Dendritic cell treated with granulocyte-macrophage colony-stimulating factor and Interleukin-4, amounts not matched to agents 40 ng/mL and 50 ng/mL, for 4 days (primary cell): Measurements from ENCODE around the gene MYBPC1.
"Not testable (repeated sequence)": the region's sequence is repeated elsewhere in the genome, so short reads cannot be mapped to it uniquely, and the experiment has no call there.

Experiments used
- H3K27ac Mint-ChIP-seq: one replicate; pipeline ENCODE4 v1.8.0; 2022; ENCODE audit warnings: mild to moderate bottlenecking, mixed read lengths
- H3K27me3 Mint-ChIP-seq: one replicate; pipeline ENCODE4 v1.8.0; 2022; ENCODE audit warnings: mild to moderate bottlenecking, mixed read lengths
- H3K36me3 Mint-ChIP-seq: one replicate; pipeline ENCODE4 v1.8.0; 2022; ENCODE audit warnings: low read depth, mixed read lengths
- H3K4me1 Mint-ChIP-seq: one replicate; pipeline ENCODE4 v1.8.0; 2022; ENCODE audit warnings: low read depth, mixed read lengths
- H3K4me3 Mint-ChIP-seq: one replicate; pipeline ENCODE4 v1.8.0; 2022; ENCODE audit warnings: mild to moderate bottlenecking, moderate library complexity, mixed read lengths
- H3K9me3 Mint-ChIP-seq: one replicate; pipeline ENCODE4 v1.8.0; 2022; ENCODE audit warnings: mixed read lengths
- intact Hi-C: fragments of 100-400 bp; cut with micrococcal nuclease; formaldehyde crosslinking; loops from one replicate; pipeline ENCODE4 v1.15.0; 2022

MYBPC1 gene

DNA sequence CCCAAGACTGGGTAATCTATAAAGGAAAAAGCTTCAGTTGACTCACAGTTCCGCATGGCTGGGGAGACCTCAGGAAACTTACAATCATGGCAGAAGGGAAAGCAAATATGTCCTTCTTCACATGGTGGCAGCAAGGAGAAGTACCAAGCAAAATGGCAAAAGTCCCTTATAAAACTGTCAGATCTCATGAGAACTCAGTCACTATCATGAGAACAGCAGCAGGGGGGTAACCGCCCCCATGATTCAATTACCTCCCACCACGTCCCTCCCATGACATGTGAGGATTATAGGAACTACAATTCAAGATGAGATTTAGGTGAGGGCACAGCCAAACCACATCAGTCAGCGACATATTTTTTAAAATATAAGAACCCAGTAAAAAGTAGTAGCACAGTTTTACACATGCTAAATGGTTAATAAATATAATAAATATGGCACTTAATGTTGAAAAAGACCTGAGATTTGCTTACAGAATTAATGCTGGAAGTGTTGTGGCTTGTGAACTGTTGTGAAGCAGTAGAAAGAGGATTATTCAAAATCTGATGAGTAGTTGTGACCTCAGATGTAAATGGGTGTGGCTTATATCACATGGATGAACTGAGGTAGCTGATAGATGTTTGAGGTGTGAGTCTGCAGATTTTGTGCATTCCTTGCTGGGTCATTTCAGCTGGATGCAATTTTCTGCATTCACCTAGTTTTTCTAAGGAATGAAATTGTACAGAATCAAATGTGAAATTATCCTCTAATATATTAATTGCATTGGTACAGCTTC, 55.8 kb downstream of the MYBPC1 start:
- Mint-ChIP-seq H3K4me1 (peaks cover 10% of the 10 kb centered on the region), H3K27ac (no peak overlapping the region), H3K4me3 (no peak overlapping the region), H3K36me3 (no peaks in the 10 kb centered on the region), H3K27me3 (no peaks in the 10 kb centered on the region), H3K9me3 (no peaks in the 10 kb centered on the region)
- intact Hi-C loops, result no loop called here

DNA sequence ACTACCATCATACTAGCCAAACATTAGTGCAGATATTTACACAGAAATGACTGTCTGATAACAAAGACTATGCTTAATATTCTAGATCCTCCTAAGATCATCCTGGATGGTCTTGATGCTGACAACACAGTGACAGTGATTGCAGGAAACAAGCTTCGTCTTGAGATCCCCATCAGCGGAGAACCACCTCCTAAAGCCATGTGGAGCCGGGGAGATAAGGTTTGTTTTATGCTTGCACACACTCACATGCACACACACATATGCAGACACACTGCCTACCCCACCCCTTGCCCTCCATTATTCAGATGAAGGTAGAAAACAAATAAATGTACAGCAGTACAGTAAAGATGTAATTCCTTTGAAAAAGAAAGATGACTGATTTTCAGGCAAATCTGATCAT, 58.3 kb downstream of the MYBPC1 start:
- Mint-ChIP-seq H3K9me3 (no peaks in the 10 kb centered on the region), H3K27me3 (no peaks in the 10 kb centered on the region), H3K27ac (no peak overlapping the region), H3K4me1 (peaks cover 6% of the 10 kb centered on the region), H3K36me3 (no peaks in the 10 kb centered on the region), H3K4me3 (no peak overlapping the region)
- intact Hi-C loops, result no loop called here

DNA sequence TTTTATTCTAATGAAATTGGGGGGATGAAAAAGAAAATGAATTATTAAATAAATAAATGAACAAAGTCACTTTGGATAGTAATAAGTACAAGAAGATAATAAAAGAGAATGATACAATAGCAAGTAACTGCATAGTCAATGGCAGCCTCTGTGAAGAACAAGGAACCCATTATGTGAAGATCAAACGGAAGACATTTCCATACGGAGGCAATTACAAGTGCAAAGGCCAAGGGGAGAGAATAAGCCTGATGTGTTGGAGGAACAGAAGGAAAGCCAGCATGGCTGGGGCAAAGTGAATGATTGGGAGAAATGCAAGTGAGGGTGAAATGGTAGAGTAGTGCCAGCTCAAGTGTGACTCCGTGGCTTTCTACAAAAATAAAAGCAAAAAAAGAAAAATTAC, 58.7 kb downstream of the MYBPC1 start:
- peaks cover 5% of the 10 kb centered on the region for H3K4me1 Mint-ChIP-seq
- H3K9me3 Mint-ChIP-seq, result no peaks in the 10 kb centered on the region
- no peak overlapping the region for H3K4me3 Mint-ChIP-seq
- no peaks in the 10 kb centered on the region for H3K36me3 Mint-ChIP-seq
- intact Hi-C loops, result no loop called here
- no peaks in the 10 kb centered on the region for H3K27me3 Mint-ChIP-seq
- no peak overlapping the region for H3K27ac Mint-ChIP-seq

DNA sequence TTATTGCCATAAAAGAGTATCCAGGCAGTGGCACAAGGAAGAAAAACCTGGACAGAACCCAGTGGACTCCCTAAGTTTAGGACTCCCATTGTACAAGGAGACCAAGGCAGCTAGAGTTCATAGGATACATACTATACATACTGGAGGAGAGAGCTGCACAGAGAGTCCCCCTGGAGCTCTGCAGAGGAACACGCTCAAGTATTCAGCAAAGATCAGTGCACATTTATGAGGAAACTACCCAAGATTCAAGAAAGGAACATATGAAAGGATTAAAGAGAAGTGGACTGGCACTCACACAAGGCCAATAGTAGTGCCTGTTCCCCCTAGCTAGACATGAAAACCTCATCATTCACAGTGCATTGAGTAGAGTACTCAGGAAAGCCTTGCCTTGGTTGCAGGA, 59.7 kb downstream of the MYBPC1 start:
- no peaks in the 10 kb centered on the region for H3K27me3 Mint-ChIP-seq
- H3K36me3 Mint-ChIP-seq, result no peaks in the 10 kb centered on the region
- no peaks in the 10 kb centered on the region for H3K9me3 Mint-ChIP-seq
- no peak overlapping the region for H3K27ac Mint-ChIP-seq
- no peak overlapping the region for H3K4me3 Mint-ChIP-seq
- intact Hi-C loops, result no loop called here
- peaks cover 5% of the 10 kb centered on the region for H3K4me1 Mint-ChIP-seq

DNA sequence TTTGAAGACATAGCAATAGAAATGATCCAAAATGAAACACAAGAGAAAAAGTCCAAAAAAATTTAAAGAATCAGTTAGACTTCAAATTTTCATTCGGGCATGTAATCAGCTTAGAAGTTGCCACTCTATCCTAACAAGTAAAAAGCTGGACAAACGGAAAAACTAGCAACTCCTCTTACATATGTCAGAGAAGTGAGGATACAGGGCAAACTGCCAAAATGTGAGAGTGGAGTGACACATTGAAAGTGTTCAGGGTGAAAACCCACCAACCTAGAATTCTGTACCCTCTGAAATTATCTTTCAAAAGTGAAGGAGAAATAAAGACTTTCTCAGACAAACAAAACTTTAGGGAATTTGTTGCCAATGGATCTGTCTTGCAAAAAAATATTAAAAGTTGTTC, 60.6 kb downstream of the MYBPC1 start:
- no peaks in the 10 kb centered on the region for H3K36me3 Mint-ChIP-seq
- no peak overlapping the region for H3K27ac Mint-ChIP-seq
- intact Hi-C loops, result no loop called here
- no peaks in the 10 kb centered on the region for H3K9me3 Mint-ChIP-seq
- H3K4me3 Mint-ChIP-seq, result no peak overlapping the region
- H3K27me3 Mint-ChIP-seq, result no peaks in the 10 kb centered on the region
- H3K4me1 Mint-ChIP-seq, result peaks cover 5% of the 10 kb centered on the region

DNA sequence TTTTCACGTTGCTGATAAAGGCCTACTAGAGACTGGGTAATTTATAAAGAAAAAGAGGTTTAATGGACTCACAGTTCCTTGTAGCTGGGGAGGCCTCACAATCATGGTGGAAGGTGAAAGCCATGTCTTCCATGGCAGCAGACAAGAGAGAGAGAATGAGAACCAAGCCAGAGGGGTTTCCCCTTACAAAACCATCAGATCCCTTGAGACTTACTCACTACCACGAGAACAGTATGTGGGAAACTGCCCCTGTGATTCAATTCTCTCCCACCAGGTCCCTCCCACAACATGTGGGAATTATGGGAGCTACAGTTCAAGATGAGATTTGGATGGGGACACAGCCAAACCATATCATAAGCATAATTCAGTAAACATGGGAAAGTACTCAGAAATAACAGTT, 65.9 kb downstream of the MYBPC1 start:
- H3K27ac Mint-ChIP-seq, H3K4me1 Mint-ChIP-seq, intact Hi-C loops, H3K27me3 Mint-ChIP-seq, H3K36me3 Mint-ChIP-seq, H3K4me3 Mint-ChIP-seq, H3K9me3 Mint-ChIP-seq: not testable (repeated sequence)

DNA sequence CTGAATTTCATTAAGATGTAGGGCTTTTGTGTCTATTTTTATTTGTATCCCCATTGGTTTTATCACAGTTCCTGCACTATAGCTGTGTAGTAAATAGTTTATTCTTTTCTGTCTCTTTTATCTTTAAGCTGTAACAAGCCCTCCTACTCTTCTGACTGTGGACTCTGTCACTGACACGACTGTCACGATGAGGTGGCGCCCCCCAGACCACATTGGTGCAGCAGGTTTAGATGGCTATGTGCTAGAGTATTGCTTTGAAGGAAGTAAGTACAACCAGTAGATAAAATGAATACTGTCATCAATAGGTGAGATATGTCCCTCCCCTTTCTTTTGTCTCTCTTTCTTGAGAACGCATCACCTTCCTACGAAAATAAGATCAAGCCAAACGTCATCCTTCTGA, 68.5 kb downstream of the MYBPC1 start:
- H3K9me3 Mint-ChIP-seq, result no peaks in the 10 kb centered on the region
- intact Hi-C loops, result no loop called here

DNA sequence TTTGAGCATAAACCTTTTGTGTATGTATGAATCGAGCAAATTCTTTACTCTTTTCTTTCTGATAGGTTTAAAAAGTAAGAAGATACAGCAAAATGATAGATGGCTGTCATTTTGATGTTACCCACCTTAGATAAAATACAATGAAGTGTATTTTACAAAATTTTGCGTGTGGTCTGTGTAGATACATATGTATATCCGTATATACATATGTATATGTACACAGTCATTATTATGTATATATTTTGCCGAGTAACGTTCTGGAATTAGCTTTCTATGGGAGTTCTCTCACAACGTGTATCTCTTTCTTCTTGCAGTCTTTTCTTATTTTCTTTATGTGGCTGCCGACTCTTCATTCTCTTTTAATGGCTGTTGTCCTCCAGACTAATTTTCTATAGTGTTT, 70.2 kb downstream of the MYBPC1 start:
- H3K27me3 Mint-ChIP-seq, result no peaks in the 10 kb centered on the region
- peaks cover under 1% of the 10 kb centered on the region for H3K4me1 Mint-ChIP-seq
- H3K4me3 Mint-ChIP-seq, result no peak overlapping the region
- no peaks in the 10 kb centered on the region for H3K36me3 Mint-ChIP-seq
- no peaks in the 10 kb centered on the region for H3K9me3 Mint-ChIP-seq
- intact Hi-C loops, result no loop called here
- no peak overlapping the region for H3K27ac Mint-ChIP-seq

More for the DNA sequence above, 68.5 kb downstream of the MYBPC1 start:
- H3K4me1 Mint-ChIP-seq, result no peaks in the 10 kb centered on the region
- H3K27me3 Mint-ChIP-seq, result no peaks in the 10 kb centered on the region
- H3K4me3 Mint-ChIP-seq, result no peak overlapping the region
- no peak overlapping the region for H3K27ac Mint-ChIP-seq
- H3K36me3 Mint-ChIP-seq, result no peaks in the 10 kb centered on the region

DNA sequence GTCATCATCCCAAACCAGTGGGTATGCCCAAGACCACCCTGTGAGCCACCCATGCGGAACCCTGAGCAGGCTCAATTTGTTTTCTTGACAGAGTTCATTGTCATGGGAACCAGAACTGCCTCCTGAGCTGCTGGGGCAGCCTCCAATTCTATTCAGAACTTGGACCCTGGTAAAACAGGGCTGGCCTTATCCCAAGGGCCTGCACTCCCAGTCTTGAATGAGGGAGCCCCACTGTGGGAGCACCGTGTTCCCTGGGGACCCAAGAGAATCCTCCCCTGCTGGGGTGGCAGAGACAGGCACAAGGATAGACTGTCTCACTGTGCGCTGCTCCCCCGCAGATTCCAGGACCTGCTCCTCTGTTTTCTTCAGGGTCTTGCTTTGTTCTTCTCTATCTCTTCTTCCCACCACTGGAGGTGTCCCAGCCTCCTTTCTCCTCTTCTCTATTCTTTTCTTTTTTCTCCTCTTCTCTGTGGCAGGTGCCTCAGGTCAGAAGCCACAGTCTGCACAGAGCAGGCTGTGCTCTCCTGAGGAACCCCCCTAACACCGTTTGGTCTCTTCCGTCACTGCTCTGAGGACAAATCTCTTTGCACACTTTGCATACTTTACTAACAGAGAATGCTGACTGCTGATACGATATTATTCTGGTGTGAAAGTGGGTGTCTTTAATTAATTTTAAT, 71.4 kb downstream of the MYBPC1 start:
- H3K4me1 Mint-ChIP-seq, result peaks cover 11% of the 10 kb centered on the region
- H3K4me3 Mint-ChIP-seq, result no peak overlapping the region
- no peaks in the 10 kb centered on the region for H3K9me3 Mint-ChIP-seq
- no peaks in the 10 kb centered on the region for H3K27me3 Mint-ChIP-seq
- intact Hi-C loops, result no loop called here
- no peaks in the 10 kb centered on the region for H3K36me3 Mint-ChIP-seq
- H3K27ac Mint-ChIP-seq, result no peak overlapping the region

DNA sequence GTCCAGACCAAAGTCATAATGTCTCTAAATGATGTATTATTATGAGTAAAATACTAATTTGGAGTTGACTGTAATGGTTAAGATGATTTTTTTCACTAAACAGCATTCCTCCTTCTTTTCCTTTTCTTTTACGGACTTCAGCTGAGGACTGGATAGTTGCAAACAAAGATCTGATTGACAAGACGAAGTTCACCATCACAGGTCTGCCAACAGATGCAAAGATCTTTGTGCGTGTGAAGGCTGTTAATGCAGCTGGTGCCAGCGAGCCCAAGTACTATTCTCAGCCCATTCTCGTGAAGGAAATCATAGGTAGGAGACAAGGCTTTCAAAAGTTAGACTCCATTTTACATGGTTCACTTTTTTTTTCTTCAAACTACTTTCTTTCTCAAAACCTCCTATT, 72.8 kb downstream of the MYBPC1 start:
- H3K4me3 Mint-ChIP-seq, result no peak overlapping the region
- H3K36me3 Mint-ChIP-seq, result no peaks in the 10 kb centered on the region
- no peaks in the 10 kb centered on the region for H3K27me3 Mint-ChIP-seq
- H3K27ac Mint-ChIP-seq, result no peak overlapping the region
- peaks cover 22% of the 10 kb centered on the region for H3K4me1 Mint-ChIP-seq
- H3K9me3 Mint-ChIP-seq, result no peaks in the 10 kb centered on the region
- intact Hi-C loops, result no loop called here

DNA sequence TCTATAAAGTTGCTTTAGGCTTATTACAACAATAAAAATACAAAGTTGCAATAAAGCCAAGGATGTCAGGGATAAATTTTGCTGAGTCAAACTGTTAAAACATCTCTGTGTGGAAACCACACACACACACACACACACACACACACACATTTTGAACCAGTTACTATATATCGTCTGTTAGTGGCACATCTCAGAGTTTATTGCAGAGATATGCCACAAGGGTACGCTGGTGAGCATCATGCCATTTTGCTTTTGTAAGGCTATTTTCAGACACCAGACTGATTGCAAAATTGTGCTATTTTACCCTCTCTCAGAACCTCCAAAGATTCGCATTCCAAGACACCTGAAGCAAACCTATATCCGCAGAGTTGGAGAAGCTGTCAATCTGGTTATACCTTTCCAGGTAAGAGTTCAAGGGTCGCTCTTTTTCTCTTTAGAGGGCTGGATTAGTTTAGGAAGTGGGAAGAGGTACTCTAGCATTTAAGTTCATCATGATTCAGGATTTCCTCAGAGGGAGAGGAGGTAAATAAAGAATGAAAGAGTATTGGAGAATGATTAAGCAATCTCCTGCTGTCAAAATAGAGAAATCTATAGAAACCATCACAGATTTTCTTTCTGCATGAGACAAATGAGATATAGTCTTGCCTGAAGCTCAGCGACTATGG, 75.4 kb downstream of the MYBPC1 start:
- intact Hi-C loops, result no loop called here
- H3K27me3 Mint-ChIP-seq, result no peaks in the 10 kb centered on the region
- no peaks in the 10 kb centered on the region for H3K9me3 Mint-ChIP-seq
- no peak overlapping the region for H3K27ac Mint-ChIP-seq
- H3K4me1 Mint-ChIP-seq, result peaks cover 22% of the 10 kb centered on the region
- no peaks in the 10 kb centered on the region for H3K36me3 Mint-ChIP-seq
- no peak overlapping the region for H3K4me3 Mint-ChIP-seq

DNA sequence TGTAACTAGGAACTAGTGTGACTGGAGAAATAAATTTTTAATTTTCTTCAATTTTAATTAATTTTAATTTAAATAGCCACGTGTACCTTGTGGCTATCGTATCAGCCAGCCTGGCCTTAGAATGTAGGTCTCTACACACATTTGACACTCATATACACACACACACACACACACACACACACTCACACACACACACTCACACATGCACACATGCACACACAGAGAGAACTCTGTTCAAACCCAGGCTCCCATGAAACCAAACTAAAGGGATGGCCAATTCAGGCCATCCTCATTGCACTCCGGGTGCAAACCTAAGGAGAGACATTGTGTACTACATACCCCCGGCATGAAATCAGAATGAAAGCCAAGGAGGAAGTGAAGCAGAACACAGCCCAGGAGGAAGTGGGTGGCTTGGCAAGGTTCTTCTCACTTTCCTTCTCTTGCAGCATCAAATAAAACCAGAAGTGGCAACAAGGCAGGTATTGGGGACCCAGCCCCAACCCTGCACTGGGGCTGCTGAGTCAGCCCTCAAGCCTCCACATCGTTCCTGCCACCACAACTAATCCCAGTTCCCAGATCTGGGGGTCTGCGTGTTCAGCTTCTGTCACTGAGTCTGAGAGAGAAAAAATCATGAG, 76.5 kb downstream of the MYBPC1 start:
- Mint-ChIP-seq H3K27me3 (no peaks in the 10 kb centered on the region), H3K4me3 (no peak overlapping the region), H3K27ac (no peak overlapping the region), H3K9me3 (no peaks in the 10 kb centered on the region), H3K36me3 (no peaks in the 10 kb centered on the region), H3K4me1 (peaks cover 22% of the 10 kb centered on the region)
- intact Hi-C loops, result no loop called here

DNA sequence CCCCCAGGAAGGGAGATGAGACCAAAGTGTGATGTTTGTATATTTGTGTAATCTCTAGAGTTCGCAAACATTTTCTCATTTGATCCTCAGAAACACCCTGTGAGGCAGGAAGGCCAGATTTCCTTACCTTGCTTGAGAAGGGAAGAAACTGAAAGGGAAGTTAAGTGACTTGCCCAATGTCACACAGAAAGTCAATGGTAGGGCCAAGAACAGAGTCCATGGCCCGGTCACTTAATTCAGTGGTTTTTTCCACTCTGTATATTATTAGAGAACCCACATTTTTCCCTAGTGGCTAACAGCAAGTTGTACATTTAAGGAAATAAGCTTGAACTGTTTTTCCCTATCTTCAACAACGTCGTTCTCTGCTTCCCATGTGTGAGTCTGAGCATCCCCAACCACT, 77.1 kb downstream of the MYBPC1 start:
- no peak overlapping the region for H3K4me3 Mint-ChIP-seq
- intact Hi-C loops, result no loop called here

DNA sequence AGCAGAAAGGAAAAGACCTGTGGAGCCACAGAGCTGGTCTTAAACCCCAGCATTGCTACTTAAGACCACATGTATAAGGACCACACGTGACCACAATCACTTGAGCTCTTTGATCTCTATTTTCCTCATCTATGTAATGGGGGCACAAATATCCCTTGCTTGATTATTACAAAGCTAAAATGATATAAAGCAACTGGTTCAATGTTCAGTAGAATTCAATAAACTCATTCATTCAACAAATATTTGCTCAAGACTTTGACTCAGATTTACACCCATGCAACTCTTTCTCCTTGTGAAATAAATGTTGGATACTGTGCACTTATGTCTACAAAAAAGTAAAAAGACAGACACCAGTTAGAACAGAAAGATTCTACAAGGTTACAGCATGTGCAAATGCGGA, 80.8 kb downstream of the MYBPC1 start:
- intact Hi-C loops, result no loop called here
- Mint-ChIP-seq H3K4me1 (peaks cover 23% of the 10 kb centered on the region), H3K9me3 (no peaks in the 10 kb centered on the region), H3K36me3 (no peaks in the 10 kb centered on the region), H3K4me3 (no peak overlapping the region), H3K27ac (no peak overlapping the region), H3K27me3 (no peaks in the 10 kb centered on the region)

More for the DNA sequence above, 77.1 kb downstream of the MYBPC1 start:
- peaks cover 22% of the 10 kb centered on the region for H3K4me1 Mint-ChIP-seq
- no peaks in the 10 kb centered on the region for H3K27me3 Mint-ChIP-seq
- no peak overlapping the region for H3K27ac Mint-ChIP-seq
- no peaks in the 10 kb centered on the region for H3K9me3 Mint-ChIP-seq
- no peaks in the 10 kb centered on the region for H3K36me3 Mint-ChIP-seq
